CD4-positive, alpha-beta T cell treated with Interleukin-4 for 4 hours (primary cell): Measurements from ENCODE around the gene RGS19.

Source experiments
- DNase-seq: peaks from one replicate; pipeline ENCODE4 v3.0.0-alpha.2; 2020

Gene RGS19

DNA sequence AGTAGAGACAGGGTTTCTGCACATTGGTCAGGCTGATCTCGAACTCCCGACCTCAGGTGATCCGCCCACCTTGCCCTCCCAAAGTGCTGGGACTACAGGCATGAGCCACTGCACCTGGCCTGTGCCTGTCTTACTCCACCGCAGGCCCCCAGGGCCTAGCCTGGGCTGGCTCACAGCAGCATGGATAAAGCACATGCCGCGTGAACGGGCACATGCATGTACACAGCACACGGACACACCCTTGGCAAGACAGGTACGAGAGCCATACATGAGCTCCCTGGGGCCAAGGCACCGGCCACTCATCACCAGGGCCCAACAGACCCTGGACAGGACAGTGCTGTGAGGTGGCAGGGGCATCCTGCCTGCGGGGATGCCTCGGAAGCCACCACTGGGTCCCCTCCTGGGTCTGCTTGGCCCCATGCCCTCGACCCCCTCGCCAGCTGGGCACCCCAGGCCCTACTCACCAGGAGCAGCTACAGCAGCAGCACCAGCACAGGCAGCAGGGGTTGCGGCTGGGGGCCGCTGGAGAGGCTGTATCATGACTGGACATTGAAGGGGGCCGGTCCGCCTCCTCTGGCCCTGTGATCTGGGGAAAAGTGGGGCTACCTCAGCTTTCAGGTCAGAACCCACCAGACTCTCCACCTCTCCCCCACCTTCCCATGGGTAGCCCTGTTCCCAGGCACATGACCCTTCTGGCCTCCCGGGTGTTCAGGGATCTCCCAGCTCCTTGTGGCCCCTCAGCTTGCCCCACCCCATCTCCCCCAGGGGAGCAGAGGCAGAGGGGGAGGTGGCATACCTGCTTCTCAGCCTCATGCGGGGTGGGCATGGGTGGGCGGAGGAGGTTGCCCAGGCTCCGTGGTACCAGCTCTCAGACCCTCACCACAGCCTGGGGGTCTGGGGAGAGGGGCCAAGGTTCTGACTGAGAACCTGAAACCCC is 3.0 kb downstream of the RGS19 start:
- no peak for DNase-seq

DNA sequence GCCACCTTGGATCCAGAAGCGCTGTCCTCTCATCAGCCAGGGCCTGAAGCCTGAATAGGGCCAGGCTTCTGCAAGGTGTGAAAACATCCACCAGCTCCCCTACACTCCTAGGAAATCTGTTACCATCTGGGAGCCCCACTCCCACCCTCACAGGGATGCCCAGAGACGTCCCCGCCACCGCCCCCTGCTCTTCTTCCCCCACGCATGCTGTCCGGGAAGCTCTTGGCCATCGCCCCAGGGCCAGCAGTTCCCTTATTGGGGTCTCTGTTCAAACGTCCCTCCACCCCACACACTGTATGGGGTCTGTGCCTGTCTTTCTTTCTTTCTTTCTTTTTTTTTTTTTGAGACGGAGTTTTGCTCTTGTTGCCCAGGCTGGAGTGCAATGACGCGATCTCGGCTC is 3.8 kb downstream of the RGS19 start:
- no peak for DNase-seq

DNA sequence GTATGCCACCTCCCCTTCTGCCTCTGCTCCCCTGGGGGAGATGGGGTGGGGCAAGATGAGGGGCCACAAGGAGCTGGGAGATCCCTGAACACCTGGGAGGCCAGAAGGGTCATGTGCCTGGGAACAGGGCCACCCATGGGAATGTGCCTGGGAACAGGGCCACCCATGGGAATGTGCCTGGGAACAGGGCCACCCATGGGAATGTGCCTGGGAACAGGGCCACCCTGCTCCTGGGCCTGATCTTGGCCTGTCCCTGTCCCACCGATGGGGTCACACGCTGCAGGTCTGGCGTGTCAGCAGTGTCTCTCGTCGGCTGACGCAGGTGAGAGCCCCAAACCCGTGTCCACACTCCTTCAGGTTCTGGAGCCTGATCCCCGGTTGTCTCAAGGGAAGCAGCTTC is 4.4 kb downstream of the RGS19 start:
- no peak for DNase-seq

DNA sequence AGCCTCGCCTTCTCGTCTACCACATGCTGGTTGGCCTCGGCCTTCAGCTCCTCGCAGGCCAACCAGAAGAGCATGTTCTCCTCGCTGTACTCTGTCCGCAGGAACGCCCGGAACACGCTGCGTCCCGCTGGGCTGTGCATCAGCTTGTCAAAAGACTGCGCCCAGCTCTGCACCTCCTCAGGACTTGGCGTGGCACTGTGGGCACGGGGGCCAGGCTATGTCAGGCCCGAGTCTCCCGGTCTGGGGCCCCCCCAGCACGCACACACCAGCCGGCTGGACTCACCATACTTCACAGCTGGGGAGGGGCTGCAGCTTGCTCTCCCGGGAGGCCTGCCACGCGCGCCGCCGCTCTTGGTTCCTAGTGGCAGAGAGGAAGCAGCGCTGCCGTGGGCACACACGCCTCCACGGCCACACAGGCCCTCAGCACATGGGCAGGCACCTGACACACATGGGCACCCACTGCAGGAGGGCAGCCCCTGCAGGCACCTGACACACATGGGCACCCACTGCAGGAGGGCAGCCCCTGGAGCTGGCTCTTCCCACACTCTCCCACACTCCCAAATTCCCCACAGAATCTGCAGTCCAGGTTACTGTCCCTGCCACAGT is 5.0 kb downstream of the RGS19 start:
- no peak for DNase-seq

DNA sequence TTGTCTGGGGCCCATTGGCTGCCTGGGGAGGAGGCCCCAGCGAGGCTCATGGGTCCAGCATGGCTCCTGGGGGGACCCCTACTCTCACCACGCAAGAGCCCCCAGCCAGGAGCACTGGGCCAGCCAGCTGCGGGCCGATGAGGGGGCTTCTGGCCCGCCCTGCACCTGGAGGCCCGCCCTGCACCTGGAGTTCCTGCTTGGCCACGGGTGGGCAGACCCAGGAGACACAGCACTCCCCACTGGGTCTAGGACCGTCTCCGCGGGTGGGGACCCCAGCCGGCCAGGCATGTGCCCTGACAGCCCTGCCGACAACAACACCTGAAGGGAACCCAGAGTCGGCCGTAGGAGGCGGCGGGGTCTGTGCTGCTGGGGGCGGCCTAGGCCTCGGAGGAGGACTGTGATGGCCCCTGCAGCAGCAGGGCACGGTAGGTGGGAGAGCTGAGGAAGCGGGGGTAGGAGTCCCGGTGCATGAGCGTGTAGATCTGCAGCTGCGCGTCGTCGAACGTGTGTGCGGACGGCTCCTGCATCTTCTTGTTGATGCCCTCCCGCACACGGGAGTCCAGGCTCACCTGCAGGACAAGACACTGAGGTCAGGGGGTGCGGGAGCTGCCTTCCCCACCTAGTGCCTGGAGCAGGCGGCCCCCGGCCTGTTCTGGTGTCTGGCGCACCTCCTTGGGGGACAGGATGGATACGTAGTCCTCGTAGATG is 5.7 kb downstream of the RGS19 start:
- no peak for DNase-seq

DNA sequence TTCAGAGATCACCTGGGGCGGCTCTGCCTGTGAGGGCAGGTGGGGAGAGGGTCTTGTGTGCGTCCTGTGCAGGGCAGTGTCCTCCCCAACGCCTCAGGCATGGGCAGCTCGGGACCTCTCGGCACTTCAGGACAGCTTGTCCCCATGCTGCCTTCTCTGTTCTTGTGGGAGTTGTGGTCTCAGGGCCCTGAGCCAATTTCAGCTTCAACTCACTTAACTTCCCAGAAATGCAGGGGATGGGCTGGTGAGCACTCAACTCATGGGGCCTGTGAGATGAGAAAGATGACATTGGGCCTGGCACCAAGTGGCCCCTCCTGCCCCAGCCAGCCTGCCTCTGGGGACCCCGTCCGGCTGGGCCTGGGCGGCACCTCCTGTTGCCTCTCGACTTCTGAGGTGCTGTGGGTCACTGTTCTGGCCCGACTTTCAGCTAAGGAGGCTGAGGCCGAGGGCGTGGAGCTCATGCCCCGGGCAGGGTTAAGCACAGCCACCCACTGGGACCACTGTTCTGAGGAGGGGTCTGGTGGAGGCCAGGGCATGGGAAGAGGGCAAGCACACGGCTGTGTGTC is 6.7 kb downstream of the RGS19 start:
- DNase-seq: no peak

DNA sequence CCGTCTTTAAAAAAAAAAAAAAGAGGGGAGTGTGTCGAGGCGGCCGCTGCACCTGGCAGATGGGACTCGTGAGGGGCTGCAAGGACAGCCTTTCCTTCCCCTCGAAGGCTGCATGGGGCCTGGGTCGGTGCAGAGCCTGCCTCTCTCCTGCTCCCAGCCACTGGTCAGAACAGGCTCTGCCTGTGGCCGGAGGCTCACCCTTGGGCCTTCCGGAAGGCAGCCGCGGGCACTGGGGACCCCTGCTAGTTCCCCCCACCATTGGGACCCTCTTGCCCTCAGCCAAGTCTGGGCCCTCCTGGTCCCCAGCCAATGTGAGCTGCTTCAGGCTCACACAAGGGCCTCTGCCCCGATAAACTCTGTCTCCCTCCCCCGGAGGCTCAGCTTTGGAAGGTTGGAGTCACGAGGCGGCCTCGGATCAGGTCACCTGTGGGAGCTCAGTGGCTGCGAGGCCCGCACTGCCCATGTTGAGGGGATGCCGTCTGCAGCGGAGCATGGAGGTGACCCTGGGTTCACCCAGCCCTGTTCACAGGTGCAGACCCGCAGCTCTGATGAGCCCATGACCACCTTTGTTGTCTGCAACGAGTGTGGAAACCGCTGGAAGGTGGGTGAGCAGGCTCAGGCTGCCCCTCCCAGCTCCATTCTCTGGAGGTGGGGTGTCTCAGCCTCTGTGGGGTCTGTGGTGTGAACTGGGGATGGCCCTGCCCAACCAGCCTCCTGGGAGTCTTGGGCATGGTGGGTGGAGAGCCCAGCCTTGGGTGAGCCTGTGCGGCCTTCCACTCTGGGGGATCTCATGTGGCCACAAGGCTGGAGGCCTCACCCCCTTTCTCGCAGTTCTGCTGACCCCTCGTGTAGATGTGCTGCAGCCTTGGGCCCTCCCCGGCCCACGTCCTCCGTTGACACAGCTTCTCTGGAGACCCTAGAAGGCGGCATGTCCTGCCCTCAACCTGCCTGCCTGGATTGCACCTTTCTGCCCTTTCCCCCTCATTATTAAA is 7.7 kb downstream of the RGS19 start:
- no peak for DNase-seq

DNA sequence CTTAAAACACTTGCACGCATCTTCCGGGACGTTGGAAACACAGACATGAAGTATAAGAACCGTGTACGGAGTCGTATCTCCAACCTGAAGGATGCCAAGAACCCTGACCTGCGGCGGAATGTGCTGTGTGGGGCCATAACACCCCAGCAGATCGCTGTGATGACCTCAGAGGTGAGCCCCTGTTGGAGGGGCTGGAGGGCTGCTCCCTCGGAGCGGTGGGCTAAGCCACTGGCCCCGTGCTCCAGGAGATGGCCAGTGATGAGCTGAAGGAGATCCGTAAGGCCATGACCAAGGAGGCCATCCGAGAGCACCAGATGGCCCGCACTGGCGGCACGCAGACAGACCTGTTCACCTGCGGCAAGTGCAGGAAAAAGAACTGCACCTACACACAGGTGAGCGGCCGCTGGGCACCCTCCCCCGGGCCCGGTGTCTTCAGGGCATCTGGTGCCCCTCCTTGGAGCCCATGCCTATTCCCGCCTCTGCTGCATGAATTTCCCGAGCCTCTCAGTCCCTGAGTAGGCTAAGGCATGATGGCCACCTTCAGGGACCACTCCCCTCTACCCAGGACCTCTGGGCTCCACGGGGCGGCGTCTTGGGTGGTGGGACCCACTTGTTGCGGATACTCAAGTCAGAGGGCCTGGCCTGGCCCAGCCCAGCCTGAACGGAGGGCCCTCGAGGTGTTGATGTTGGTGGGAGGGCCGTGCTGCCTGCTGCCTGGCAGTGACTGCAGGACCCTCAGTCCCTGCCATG is 8.9 kb downstream of the RGS19 start:
- DNase-seq: no peak

DNA sequence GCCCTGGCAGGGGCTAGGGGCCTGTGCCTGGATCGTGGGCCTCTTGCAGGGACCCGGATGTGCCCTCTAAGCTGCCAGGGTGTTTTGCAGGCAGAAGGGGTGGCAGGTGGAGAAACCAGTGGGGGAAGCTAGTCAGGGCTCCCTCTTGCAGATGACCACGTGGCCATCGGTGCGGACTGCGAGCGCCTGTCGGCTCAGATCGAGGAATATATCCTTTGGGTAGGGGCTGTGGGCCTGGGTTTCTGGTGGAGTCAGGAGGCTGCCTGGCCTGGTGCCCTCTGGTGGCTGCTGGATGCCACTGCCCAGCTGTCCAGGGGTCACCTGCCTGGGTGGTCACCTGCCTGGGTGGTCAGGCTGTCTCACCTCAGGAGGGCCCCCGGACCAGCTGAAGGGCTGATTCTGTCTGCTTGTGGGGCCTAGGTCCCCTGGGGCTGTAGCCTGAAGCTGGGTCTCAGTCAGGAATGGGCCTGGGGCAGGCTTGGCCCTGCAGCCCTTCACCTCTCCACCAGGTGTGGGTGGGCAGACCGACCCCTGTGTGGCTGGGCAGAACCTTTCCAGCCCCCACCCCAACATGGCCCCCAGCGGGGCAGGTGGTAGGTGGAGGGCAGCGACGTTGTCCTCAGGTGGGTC is 9.6 kb downstream of the RGS19 start:
- DNase-seq: no peak

DNA sequence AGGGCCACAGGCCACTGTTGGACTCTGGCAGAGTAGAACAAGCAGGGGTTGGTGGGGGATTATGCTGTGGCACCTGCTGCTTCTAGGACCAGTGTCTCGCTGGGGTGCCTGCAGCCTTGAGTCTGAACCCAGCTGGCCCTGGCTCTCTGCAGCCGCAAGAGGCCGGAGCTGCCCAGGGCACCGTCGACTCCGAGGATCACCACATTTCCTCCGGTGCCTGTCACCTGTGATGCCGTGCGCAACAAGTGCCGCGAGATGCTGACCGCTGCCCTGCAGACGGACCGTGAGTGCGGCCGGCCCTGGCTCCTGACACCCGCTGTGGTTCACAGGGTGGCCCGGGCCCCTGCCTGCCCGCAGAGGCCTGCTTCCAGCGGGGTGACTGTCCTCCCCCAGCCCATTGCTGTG is 10.1 kb downstream of the RGS19 start:
- DNase-seq: no peak

DNA sequence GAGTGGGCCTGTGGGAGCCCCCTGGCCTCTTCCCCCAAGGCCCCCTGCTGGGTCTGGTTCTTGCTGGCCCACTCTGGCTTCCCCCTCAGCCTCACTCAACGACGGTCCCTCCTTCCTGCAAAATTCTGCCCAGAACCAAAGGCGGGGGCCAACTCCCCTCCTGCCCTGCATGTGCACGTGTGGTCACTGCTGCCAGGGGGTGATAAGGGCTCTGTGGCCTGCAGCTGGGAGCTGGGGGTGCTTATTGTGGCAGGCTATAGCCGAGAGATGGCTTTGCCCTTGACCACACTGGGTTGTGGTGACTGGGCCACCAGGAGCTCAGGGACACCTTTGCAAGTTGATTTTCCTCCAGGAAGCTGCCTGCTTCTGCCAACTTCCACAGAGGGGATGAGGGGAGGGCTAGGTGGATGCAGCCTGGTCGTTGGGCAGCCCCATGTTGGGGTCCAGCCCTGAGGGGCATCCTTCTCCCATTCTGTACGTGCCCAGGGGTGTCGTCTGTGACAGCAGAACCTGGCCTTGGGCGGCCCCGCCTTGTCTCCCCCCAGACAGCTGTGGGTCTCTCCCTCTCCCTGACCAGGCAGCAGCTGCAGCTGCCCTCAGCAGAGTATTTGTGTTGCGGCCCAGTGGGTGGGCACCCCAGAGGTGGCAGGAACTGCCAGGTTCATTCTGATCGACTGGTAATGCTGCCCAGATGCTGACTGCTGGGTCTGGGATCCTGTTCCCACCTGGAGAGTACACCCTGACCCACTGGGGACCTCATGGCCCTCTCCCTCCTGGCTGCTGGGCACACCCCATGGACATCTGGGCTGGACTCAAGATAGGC is 10.7 kb downstream of the RGS19 start:
- no peak for DNase-seq

DNA sequence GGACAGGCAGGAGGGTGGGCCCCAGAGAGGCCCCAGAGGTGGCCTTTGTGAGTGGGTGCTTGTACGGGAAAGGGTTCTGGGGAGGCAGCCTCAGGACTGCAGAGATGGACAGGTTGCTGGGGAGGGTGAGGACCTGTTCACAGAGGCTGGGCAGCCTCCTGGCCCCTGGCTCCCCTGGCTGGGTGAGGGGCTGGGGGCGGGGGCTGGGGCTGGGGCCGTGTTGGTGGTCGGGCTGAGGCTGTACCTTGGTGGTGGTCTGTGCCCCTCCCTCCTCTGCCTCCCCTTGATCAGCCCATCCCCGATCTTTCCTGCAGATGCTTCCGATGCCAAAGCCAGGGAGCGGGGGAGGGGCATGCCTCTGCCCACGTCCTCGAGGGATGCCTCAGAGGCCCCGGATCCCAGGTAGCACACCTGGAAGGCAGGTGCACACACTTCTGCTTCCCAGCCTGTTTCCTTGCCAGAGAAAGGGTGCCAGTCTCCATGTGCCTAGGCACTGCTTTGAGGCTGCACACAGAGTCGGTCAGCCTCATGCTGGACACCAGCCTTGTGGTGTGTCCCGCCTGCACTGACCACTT is 11.5 kb downstream of the RGS19 start:
- no peak for DNase-seq

DNA sequence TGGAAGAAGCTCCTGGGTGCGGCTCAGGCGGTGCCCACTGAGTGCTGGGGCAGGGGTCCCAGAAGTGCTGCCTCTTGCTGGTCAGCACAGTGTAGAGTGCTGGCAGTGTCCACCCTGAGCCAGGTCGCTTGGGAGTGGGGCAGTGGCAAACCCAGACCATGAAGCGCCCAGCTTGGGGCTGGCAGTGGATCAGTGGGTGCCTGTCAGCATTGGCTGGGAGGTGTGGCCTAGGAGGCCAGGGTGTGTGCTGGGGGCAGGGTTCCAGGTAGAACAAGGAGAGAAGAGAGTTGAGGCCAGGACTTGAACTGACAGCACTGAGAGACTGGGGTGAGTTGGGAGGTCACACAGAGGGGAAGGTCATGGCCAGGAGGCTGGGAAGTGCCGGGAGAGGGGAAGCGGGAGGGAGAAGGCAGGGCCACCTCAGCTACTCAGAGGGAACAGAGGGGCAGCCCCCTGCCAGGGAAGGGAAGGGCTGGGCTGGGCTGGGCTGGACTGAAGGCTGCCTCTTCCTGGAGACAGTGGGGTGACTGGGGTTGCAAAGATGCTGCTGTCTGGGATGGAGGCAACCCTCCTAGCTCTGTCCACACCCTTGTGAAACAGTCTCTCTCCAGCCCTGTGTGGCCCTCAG is 12.2 kb downstream of the RGS19 start:
- no peak for DNase-seq

DNA sequence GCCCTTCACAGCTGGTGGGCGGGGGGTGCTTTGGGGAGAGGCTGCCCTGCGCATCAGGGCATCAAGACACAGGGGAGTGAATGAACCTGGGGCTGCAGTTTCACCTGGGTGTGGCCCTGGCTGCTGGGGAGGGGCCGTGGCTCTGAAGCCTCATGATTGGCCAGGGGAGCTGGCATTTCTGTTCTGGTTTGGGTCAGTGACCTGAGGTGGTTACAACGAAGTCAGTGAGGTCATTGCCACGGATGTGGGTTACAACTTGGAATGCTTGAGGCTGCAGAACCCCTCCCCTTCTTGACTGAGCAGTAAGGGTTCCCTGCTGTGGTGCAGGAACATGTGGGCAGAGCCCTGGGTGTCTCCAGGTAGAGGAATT is 13.4 kb downstream of the RGS19 start:
- DNase-seq: peak; percentile 73

DNA sequence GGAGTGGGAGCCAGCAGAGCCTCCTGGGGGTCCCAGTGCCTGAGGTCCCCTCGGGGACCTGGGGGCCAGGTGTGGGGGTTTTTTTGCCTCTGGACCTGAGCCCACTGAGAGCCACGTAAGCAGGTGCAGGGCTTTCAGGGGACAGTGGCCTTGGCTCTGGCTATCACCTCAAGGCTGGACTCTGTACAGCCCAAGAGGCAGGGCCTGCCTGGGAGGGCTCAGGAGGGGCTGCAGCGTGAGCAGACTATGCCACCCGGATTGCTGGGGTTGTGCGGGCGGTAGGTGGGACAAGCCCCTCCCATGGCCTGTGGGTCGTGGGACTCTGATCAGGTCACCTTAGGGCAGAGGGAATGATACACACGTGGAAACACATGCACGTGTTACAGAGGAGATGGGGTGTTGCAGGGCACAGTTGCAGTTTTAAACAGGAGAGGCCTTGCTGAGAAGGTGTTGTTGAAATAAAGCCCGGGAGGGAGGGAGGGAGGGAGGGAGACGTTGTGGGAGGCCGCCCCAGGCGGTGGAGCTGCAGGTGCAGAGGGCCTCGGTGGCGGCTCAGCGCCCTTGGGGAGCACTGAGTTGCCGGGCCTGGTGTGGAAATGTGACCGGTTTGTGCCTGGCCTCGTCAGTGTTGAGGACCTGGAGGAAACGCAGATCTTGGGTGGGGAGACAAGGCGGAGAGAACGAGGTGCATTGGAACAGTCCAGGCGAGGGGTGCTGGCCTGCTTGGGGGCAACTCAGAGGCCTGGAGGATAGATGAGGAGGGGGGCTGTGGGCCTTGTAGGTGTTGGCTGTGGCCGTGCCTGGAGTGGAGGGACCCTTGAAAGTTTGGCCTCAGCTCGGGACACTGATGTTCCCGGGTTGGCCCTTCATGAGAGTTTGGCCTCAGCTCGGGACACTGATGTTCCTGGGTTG is 14.0 kb downstream of the RGS19 start:
- no peak for DNase-seq

DNA sequence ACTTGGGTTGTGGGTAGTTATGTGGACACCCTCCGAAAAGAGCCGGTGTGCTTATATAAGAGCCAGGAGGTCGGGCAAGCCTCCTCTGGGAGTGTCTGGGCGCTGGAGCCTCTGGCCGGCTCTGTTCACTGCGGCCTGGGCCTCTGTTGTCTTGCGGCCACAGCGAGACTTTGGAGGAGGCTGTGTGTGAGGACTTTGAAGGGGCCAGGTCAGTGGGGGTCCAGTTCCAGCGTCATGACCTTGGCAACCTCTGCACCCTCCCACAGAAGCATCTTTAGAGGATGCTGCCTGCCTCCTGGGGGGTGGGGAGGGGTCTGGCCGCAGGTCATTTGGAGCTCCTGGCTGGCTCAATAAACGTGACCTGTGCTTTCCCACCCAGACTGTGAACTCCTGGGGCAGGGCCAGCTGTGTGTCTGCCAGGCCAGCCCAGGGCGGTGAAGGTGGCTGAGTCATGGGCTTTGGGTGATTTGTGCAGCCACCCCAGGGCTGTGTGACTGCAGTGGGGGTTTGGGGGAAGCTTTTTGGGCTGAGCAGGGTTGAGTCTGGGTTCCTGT is 15.1 kb downstream of the RGS19 start:
- no peak for DNase-seq

DNA sequence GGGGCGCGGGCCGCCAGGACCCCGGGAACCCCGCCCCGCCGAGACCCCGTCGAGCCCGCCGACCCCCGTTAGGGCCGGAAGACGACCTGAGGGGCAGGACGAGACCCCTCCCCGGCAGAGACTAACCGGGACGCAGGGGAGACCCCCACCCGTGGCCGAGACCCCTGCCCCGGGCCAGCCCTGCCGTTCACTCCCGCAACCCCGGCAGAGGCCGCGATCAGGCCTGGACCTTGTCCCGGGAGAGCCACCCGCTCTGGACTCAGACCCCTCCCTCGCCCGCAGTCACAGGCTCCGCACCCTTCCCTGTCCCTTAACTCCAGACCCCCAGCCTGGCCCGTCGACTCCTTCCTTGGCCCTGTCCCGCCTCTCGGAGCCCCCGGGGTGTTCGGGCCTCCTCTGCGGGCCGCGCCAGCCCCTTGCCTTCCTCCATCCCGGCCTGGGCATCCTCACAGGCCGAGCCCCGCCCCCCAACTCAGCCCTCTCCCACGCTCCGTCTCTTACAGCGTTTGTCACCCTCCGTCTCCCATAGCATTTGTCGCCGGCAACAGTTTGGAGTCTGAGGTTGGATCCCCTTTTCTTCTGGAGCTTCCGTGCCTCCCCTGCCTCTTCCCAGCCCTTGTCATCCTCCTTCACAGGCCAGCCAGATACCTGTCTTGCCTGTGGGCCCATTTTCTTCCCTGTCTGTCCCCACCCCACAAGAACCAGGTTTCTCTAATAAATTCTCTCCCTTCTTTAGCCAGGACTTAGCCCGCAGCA is 15.8 kb downstream of the RGS19 start:
- DNase-seq: no peak
